Spinal cord (tissue), 10 donors: ENCODE data around the gene PLEKHA5. TPM values are rescaled to one million over a fixed set of nuclear protein-coding genes. Genes with fewer than 3 reads are reported as not detected.
A peak's percentile ranks its signal among the peaks of the same experiment; 100 is the strongest.
"Not testable (repeated sequence)": the region's sequence is repeated elsewhere in the genome, so short reads cannot be mapped to it uniquely, and the experiment has no call there.

ENCODE experiments used
- DNase-seq, 6 donors: peaks; one replicate each; pipeline versions ENCODE4 v3.0.0 to v3.0.0-alpha.2; 2013 to 2015; ENCODE audit warnings: low spot score in 6 of 6, low read depth in 4 of 6
- H3K27ac ChIP-seq: one replicate; pipeline ENCODE4 v1.5.1; 2013; ENCODE audit warnings: low read depth, low read length, control low read depth
- H3K27me3 ChIP-seq: one replicate; pipeline ENCODE4 v1.6.1; 2013; ENCODE audit warnings: low read length; ENCODE audit not compliant: control insufficient read depth, insufficient read depth
- H3K36me3 ChIP-seq: one replicate; pipeline ENCODE4 v1.6.1; 2013; ENCODE audit warnings: low read length; ENCODE audit not compliant: control insufficient read depth, insufficient read depth
- H3K4me1 ChIP-seq: one replicate; pipeline ENCODE4 v1.6.1; 2013; ENCODE audit warnings: low read length; ENCODE audit not compliant: control insufficient read depth, insufficient read depth
- H3K4me3 ChIP-seq: one replicate; pipeline ENCODE4 v1.5.1; 2013; ENCODE audit warnings: low read depth, low read length, control low read depth
- H3K9me3 ChIP-seq: one replicate; pipeline ENCODE4 v1.6.1; 2013; ENCODE audit warnings: low read length; ENCODE audit not compliant: control insufficient read depth, insufficient read depth
- WGBS: methylation state at CpG from one replicate; pipeline ENCODE4 v1.1.5; 2013; ENCODE audit warnings: missing lambda C conversion rate; ENCODE audit not compliant: insufficient coverage; 5-methylcytosine and 5-hydroxymethylcytosine counted together
- polyA plus RNA-seq, 2 donors: library from polyadenylated mRNA; unstranded; fragments of 120-200 nt; gene quantifications; one replicate each; pipeline ENCODE4 v1.2.1, GENCODE V29; 2013; ENCODE audit not compliant: insufficient read length in 2 of 2
- total RNA-seq, 2 donors: library from RNA; depleted of rRNA in 1 of 2; stranded (reverse); fragments of 120-200 nt in 1 of 2; fragments of >200 nt in 1 of 2; gene quantifications; one replicate each; pipeline versions ENCODE4 v1.2.3 to v1.2.4, GENCODE V29; 2013 to 2014
- donor health status: healthy.

PLEKHA5 gene
- total and polyA plus RNA-seq, 4 donors, result 44.5 to 81.6 (median 49.4) TPM

GRCh38 chr12:19311165-19311564 lies 181.6 kb downstream of the PLEKHA5 start:
- no peak overlapping the region for H3K27ac ChIP-seq
- H3K9me3 ChIP-seq, result no peaks in the 10 kb centered on the region
- no peak for DNase-seq
- H3K4me3 ChIP-seq, result no peak overlapping the region
- H3K27me3 ChIP-seq, result no peaks in the 10 kb centered on the region
- H3K4me1 ChIP-seq, result no peaks in the 10 kb centered on the region
- WGBS, result 89% methylated on average over 2 of the region's 3 CpGs
- peaks cover 10% of the 10 kb centered on the region for H3K36me3 ChIP-seq

GRCh38 chr12:19312637-19313036 lies 183.1 kb downstream of the PLEKHA5 start:
- Histone ChIP-seq H3K9me3 (no peaks in the 10 kb centered on the region), H3K4me1 (no peaks in the 10 kb centered on the region), H3K27ac (no peak overlapping the region), H3K4me3 (no peak overlapping the region), H3K36me3 (no peaks in the 10 kb centered on the region), H3K27me3 (no peaks in the 10 kb centered on the region)
- WGBS, result no CpG with 5 or more reads among the region's 2 CpGs
- no peak for DNase-seq

- Histone ChIP-seq H3K36me3 (peaks cover 2% of the 10 kb centered on the region), H3K27ac (no peak overlapping the region), H3K27me3 (no peaks in the 10 kb centered on the region), H3K4me1 (no peaks in the 10 kb centered on the region), H3K4me3 (no peak overlapping the region), H3K9me3 (no peaks in the 10 kb centered on the region)
- DNase-seq, result no peak
- no CpG with 5 or more reads among the region's 2 CpGs for WGBS
Measured at GRCh38 chr12:19316425-19316824, 186.9 kb downstream of the PLEKHA5 start.

- H3K36me3 ChIP-seq, result peaks cover 16% of the 10 kb centered on the region
- H3K27ac ChIP-seq, result no peak overlapping the region
- H3K27me3 ChIP-seq, result no peaks in the 10 kb centered on the region
- no peak overlapping the region for H3K4me3 ChIP-seq
- 80% methylated on average over 1 of the region's 5 CpGs for WGBS
- peak in 1 of 6 donors; percentile 10 for DNase-seq
- no peaks in the 10 kb centered on the region for H3K9me3 ChIP-seq
- H3K4me1 ChIP-seq, result no peaks in the 10 kb centered on the region
Measured at GRCh38 chr12:19322376-19322775, 192.8 kb downstream of the PLEKHA5 start.

- no CpG with 5 or more reads among the region's 2 CpGs for WGBS
- peak in 1 of 6 donors; percentile 13 for DNase-seq
- Histone ChIP-seq H3K9me3 (no peaks in the 10 kb centered on the region), H3K27ac (no peak overlapping the region), H3K36me3 (peaks cover 16% of the 10 kb centered on the region), H3K27me3 (no peaks in the 10 kb centered on the region), H3K4me1 (no peaks in the 10 kb centered on the region), H3K4me3 (no peak overlapping the region)
Measured at GRCh38 chr12:19323805-19324204, 194.3 kb downstream of the PLEKHA5 start.

- Histone ChIP-seq H3K27me3 (no peaks in the 10 kb centered on the region), H3K27ac (no peak overlapping the region), H3K4me3 (no peak overlapping the region), H3K4me1 (no peaks in the 10 kb centered on the region), H3K9me3 (no peaks in the 10 kb centered on the region), H3K36me3 (peaks cover 14% of the 10 kb centered on the region)
- peak in 2 of 6 donors; percentile 22 to 87 for DNase-seq
Measured at GRCh38 chr12:19326102-19326501, 196.6 kb downstream of the PLEKHA5 start.

- Histone ChIP-seq H3K4me1 (no peaks in the 10 kb centered on the region), H3K4me3 (no peak overlapping the region), H3K27ac (no peak overlapping the region), H3K27me3 (no peaks in the 10 kb centered on the region), H3K36me3 (peaks cover 17% of the 10 kb centered on the region), H3K9me3 (no peaks in the 10 kb centered on the region)
- peak in 1 of 6 donors; percentile 73 for DNase-seq
Measured at GRCh38 chr12:19332196-19332595, 202.7 kb downstream of the PLEKHA5 start.

GRCh38 chr12:19338405-19338804 lies 208.9 kb downstream of the PLEKHA5 start:
- Histone ChIP-seq H3K27me3 (no peaks in the 10 kb centered on the region), H3K4me3 (no peak overlapping the region), H3K4me1 (no peaks in the 10 kb centered on the region), H3K27ac (no peak overlapping the region), H3K9me3 (peaks cover 2% of the 10 kb centered on the region), H3K36me3 (peaks cover 24% of the 10 kb centered on the region)
- DNase-seq, result no peak
- 100% methylated on average over 3 of the region's 5 CpGs for WGBS

GRCh38 chr12:19350850-19351249 lies 221.3 kb downstream of the PLEKHA5 start:
- H3K27ac ChIP-seq, DNase-seq, H3K4me1 ChIP-seq, H3K9me3 ChIP-seq, H3K4me3 ChIP-seq, H3K27me3 ChIP-seq: not testable (repeated sequence)
- WGBS, result no CpG with 5 or more reads among the region's 4 CpGs
- H3K36me3 ChIP-seq, result peaks cover 37% of the 10 kb centered on the region

- Histone ChIP-seq H3K27ac (no peak overlapping the region), H3K27me3 (no peaks in the 10 kb centered on the region), H3K4me3 (no peak overlapping the region), H3K9me3 (no peaks in the 10 kb centered on the region), H3K36me3 (peaks cover 42% of the 10 kb centered on the region), H3K4me1 (no peaks in the 10 kb centered on the region)
- WGBS, result no CpG with 5 or more reads among the region's 2 CpGs
- DNase-seq, result no peak
Measured at GRCh38 chr12:19351346-19351745, 221.8 kb downstream of the PLEKHA5 start.
